HG02973 (cell line): ENCODE measurements around the gene LTC4S.

ENCODE experiments used
- ATAC-seq: cut with Tn5 transposase; IDR thresholded peaks from one replicate; pipeline ENCODE4 v1.9.1; 2021; ENCODE audit warnings: moderate library complexity; ENCODE audit not compliant: unreplicated experiment

LTC4S gene

GRCh38 chr5:179841621-179842020 lies 47.8 kb downstream of the LTC4S start:
- no peak for ATAC-seq
